ENCODE results near the gene TBC1D16. TPM values are rescaled to one million over a fixed set of nuclear protein-coding genes. Genes with fewer than 3 reads are reported as not detected.

Gene TBC1D16
- total and polyA plus RNA-seq, 2 donors (not counting 1 experiment from before 2014, with no cell fraction given) = 0.82 to 2.7 TPM

DNA sequence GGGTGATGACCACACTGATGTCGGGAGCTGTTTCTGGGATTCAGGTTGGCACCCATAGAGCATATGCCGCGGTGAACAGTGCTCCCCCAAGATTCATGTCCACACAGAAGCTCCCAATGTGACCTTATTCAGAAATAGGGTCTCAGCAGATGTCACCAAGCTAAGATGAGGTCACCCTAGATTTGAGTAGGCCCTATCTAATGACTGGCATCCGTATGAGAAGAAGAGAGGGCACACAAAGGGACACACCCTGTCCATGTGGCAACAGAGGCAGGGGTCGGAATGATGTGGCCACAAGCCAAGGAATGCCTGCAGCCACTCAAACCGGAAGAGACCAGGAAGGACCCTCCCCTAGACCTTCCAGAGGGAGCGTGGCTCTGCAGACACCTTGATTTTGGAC is 35.5 kb downstream of the TBC1D16 start:
- ChIA-PET CTCF (interaction anchor here (1.0 to 3.0 kb wide), 2 partner anchors 8 to 258 kb away, joined by 4 to 20 read pairs; no protein-coding TSS in a partner anchor), POLR2A (interaction anchor here (0.6 kb wide), 1 partner anchor 163 kb away, joined by 4 read pairs; no protein-coding TSS in a partner anchor)
- no peaks in the 10 kb centered on the region for H3K9me3 Mint-ChIP-seq (ENCODE audit: insufficient read depth)
- H3K4me2 ChIP-seq (replicated peaks; ENCODE audit: low read depth, low read length, poor library complexity, severe bottlenecking) = no peak overlapping the region
- no peak overlapping the region for H3K4me3 ChIP-seq (ENCODE audit: control extremely low read depth in 1 of 5, extremely low read depth in 1 of 5, insufficient read depth in 1 of 5, low read depth in 2 of 5, low read length in 4 of 5)
- no peak for ATAC-seq (ENCODE audit: low read depth)
- no peak overlapping the region for H3K27ac ChIP-seq (ENCODE audit: low read length in 2 of 2)
- peaks cover 22% of the 10 kb centered on the region for H3K4me1 Mint-ChIP-seq
- H3K79me2 ChIP-seq (ENCODE audit: control insufficient read depth, insufficient read depth, low read length) = no peaks in the 10 kb centered on the region
- no peak for TF ChIP-seq EZH2 (IDR thresholded peaks at IDR 0.05; ENCODE audit: borderline replicate concordance, insufficient read depth, low read depth, low read length, poor library complexity, severe bottlenecking)
- TF ChIP-seq, protein P1, sequence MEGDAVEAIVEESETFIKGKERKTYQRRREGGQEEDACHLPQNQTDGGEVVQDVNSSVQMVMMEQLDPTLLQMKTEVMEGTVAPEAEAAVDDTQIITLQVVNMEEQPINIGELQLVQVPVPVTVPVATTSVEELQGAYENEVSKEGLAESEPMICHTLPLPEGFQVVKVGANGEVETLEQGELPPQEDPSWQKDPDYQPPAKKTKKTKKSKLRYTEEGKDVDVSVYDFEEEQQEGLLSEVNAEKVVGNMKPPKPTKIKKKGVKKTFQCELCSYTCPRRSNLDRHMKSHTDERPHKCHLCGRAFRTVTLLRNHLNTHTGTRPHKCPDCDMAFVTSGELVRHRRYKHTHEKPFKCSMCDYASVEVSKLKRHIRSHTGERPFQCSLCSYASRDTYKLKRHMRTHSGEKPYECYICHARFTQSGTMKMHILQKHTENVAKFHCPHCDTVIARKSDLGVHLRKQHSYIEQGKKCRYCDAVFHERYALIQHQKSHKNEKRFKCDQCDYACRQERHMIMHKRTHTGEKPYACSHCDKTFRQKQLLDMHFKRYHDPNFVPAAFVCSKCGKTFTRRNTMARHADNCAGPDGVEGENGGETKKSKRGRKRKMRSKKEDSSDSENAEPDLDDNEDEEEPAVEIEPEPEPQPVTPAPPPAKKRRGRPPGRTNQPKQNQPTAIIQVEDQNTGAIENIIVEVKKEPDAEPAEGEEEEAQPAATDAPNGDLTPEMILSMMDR (IDR thresholded peaks at IDR 0.05) = no peak
- WGBS (ENCODE audit: insufficient coverage) = 100% methylated on average over 7 of the region's 7 CpGs
- no peaks in the 10 kb centered on the region for H3K36me3 ChIP-seq (replicated peaks in 1 of 2; ENCODE audit: control extremely low read depth in 1 of 2, control insufficient read depth in 1 of 2, extremely low read depth in 1 of 2, insufficient read depth in 2 of 2, low read length in 1 of 2)
- no peak for DNase-seq
- no peak overlapping the region for H3K27ac Mint-ChIP-seq
- intact Hi-C loops (cut with micrococcal nuclease) = no loop called here
- no peaks in the 10 kb centered on the region for H3K27me3 ChIP-seq (replicated peaks in 1 of 4; ENCODE audit: control extremely low read depth in 1 of 4, control insufficient read depth in 3 of 4, insufficient read depth in 4 of 4, low read length in 3 of 4)
- H4K20me1 ChIP-seq (ENCODE audit: control insufficient read depth, insufficient read depth, low read length, poor library complexity, severe bottlenecking) = no peaks in the 10 kb centered on the region
- H3K4me3 Mint-ChIP-seq = no peak overlapping the region
- peaks cover 0 to 7% (median 0%) of the 10 kb centered on the region in 3 donors for H3K9me3 ChIP-seq (ENCODE audit: control extremely low read depth in 1 of 3, control insufficient read depth in 2 of 3, insufficient read depth in 1 of 3, low read length in 2 of 3)
- H3K9ac ChIP-seq (ENCODE audit: low read length) = no peak overlapping the region
- no peak overlapping the region for H2AFZ ChIP-seq (ENCODE audit: insufficient read depth, low read depth, low read length, poor library complexity, severe bottlenecking)
- H3K4me1 ChIP-seq (ENCODE audit: control insufficient read depth in 2 of 2, insufficient read depth in 2 of 2, low read length in 2 of 2) = peaks cover 16 to 19% of the 10 kb centered on the region in 2 donors
- H3K27me3 Mint-ChIP-seq = no peaks in the 10 kb centered on the region

DNA sequence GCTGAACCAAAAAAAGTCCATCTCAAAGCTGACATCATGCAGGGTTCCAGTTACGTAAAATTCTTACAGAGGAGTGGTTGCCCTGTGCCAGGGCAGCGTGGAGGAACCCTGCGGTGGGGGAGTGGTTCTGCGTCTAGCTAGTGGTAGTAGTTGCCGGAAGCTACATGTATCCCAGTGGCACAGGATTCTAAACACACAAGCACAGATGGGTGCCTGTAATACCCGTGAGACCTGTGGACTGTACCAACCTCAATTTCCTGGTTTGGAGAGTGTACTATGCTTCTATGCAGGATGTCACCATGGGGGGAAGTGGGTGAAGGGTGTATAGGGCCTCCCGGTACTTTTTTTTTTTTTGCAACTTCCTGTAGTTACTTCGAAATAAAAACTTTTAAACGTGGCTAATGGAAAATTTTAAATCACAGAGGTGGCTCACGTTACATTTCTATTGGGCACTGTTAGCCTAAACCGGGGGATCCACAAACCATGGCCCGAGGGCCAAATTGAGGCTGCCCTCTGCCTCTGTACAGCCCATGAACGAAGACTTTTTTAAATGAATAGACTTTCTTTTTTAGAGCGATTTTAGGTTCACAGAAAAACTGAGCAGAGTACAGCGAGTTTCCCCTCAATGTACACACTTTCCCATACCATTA is 38.5 kb downstream of the TBC1D16 start:
- Histone ChIP-seq H3K4me2 (replicated peaks; ENCODE audit: low read depth, low read length, poor library complexity, severe bottlenecking) (peak overlapping the region; percentile 70), H3K27me3 (replicated peaks in 1 of 4; ENCODE audit: control extremely low read depth in 1 of 4, control insufficient read depth in 3 of 4, insufficient read depth in 4 of 4, low read length in 3 of 4) (peaks cover 0 to 11% (median 0%) of the 10 kb centered on the region in 4 experiments), H3K27ac (ENCODE audit: low read length in 2 of 2) (peak overlapping the region; percentile 71 to 81), H2AFZ (ENCODE audit: insufficient read depth, low read depth, low read length, poor library complexity, severe bottlenecking) (peak overlapping the region; percentile 63), H3K9ac (ENCODE audit: low read length) (peak overlapping the region; percentile 39), H4K20me1 (ENCODE audit: control insufficient read depth, insufficient read depth, low read length, poor library complexity, severe bottlenecking) (no peaks in the 10 kb centered on the region), H3K36me3 (replicated peaks in 1 of 2; ENCODE audit: control extremely low read depth in 1 of 2, control insufficient read depth in 1 of 2, extremely low read depth in 1 of 2, insufficient read depth in 2 of 2, low read length in 1 of 2) (no peaks in the 10 kb centered on the region), H3K4me3 (ENCODE audit: control extremely low read depth in 1 of 5, extremely low read depth in 1 of 5, insufficient read depth in 1 of 5, low read depth in 2 of 5, low read length in 4 of 5) (peak overlapping the region; percentile 1 to 45 (median 19)), H3K4me1 (ENCODE audit: control insufficient read depth in 2 of 2, insufficient read depth in 2 of 2, low read length in 2 of 2) (peaks cover 32 to 40% of the 10 kb centered on the region in 2 donors), H3K9me3 (ENCODE audit: control extremely low read depth in 1 of 3, control insufficient read depth in 2 of 3, insufficient read depth in 1 of 3, low read length in 2 of 3) (peaks cover 0 to 7% (median 0%) of the 10 kb centered on the region in 3 donors), H3K79me2 (ENCODE audit: control insufficient read depth, insufficient read depth, low read length) (no peaks in the 10 kb centered on the region)
- 10% methylated on average over 7 of the region's 15 CpGs for WGBS (ENCODE audit: insufficient coverage)
- intact Hi-C loops (cut with micrococcal nuclease) = loop anchor here (1.0 to 2.0 kb wide), 5 partner anchors 39 to 269 kb away; partner anchors contain the start of genes CBX4, CBX8 and CCDC40
- POLR2A ChIA-PET = interaction anchor here (0.6 to 0.8 kb wide), 2 partner anchors 38 to 216 kb away, joined by 3 to 5 read pairs; no protein-coding TSS in a partner anchor
- Mint-ChIP-seq H3K4me3 (peak overlapping the region; percentile 80), H3K9me3 (ENCODE audit: insufficient read depth) (no peaks in the 10 kb centered on the region), H3K27ac (peak overlapping the region; percentile 95), H3K27me3 (peaks cover 5% of the 10 kb centered on the region), H3K4me1 (peaks cover 41% of the 10 kb centered on the region)
- CTCF ChIA-PET = interaction anchor here (1.0 to 3.0 kb wide), 5 partner anchors 9 to 256 kb away, joined by 4 to 20 read pairs (median 11); no protein-coding TSS in a partner anchor
- TF ChIP-seq, protein P1 (IDR thresholded peaks at IDR 0.05) = no peak
- no peak for TF ChIP-seq EZH2 (IDR thresholded peaks at IDR 0.05; ENCODE audit: borderline replicate concordance, insufficient read depth, low read depth, low read length, poor library complexity, severe bottlenecking)
- DNase-seq (peak; percentile 90), ATAC-seq (ENCODE audit: low read depth) (peak; percentile 98)

Measured in B cell (primary cell).